CD4-positive, alpha-beta memory T cell (primary cell): ENCODE data around the gene MACF1. TPM values are rescaled to one million over a fixed set of nuclear protein-coding genes. Genes with fewer than 3 reads are reported as not detected.
"Not testable (repeated sequence)": the region's sequence is repeated elsewhere in the genome, so short reads cannot be mapped to it uniquely, and the experiment has no call there.

ENCODE experiments used
- CTCF ChIA-PET: fragments of 350-600 bp; sonication (Branson Sonifier 250); formaldehyde crosslinking; loops from one replicate; lab custom pipeline; 2021; ENCODE audit warnings: inconsistent platforms; ENCODE audit not compliant: partially characterized antibody; lab: Charles Lee
- POLR2A ChIA-PET: fragments of 350-600 bp; sonication (Branson Sonifier 250); formaldehyde crosslinking; loops from one replicate; lab custom pipeline; 2021; ENCODE audit not compliant: partially characterized antibody; lab: Charles Lee
- DNase-seq, 5 donors: peaks; one replicate each; pipeline versions ENCODE4 v3.0.0 to v3.0.0-alpha.2; 2020 to 2022; ENCODE audit warnings: mixed read lengths in 1 of 5
- H3K27ac ChIP-seq: one replicate; pipeline ENCODE4 v1.7.0; 2013; ENCODE audit warnings: low read depth, low read length
- H3K27me3 ChIP-seq: 2 replicates; pipeline ENCODE4 v1.7.0; 2013; ENCODE audit warnings: mild to moderate bottlenecking, low read length, moderate library complexity; ENCODE audit not compliant: insufficient read depth
- H3K36me3 ChIP-seq: 2 replicates; pipeline ENCODE4 v1.7.0; 2013; ENCODE audit warnings: mild to moderate bottlenecking, low read length, moderate library complexity; ENCODE audit not compliant: insufficient read depth
- H3K4me1 ChIP-seq: 2 replicates; pipeline ENCODE4 v1.7.0; 2013; ENCODE audit warnings: mild to moderate bottlenecking, low read length, moderate library complexity; ENCODE audit not compliant: insufficient read depth
- H3K4me3 ChIP-seq, 2 donors: one replicate each; pipeline ENCODE4 v1.7.0; 2013; ENCODE audit warnings: low read length in 2 of 2, mild to moderate bottlenecking in 1 of 2
- H3K9me3 ChIP-seq, 2 donors: one replicate each; pipeline ENCODE4 v1.7.0; 2013; ENCODE audit warnings: low read length in 2 of 2, control low read depth in 1 of 2; ENCODE audit not compliant: control insufficient read depth in 1 of 2
- H3K27ac Mint-ChIP-seq, 7 donors: one replicate each; pipeline ENCODE4 v1.8.0; 2020 to 2021; ENCODE audit warnings: mixed read lengths in 7 of 7, mild to moderate bottlenecking in 6 of 7, inconsistent platforms in 3 of 7, moderate library complexity in 3 of 7
- H3K27me3 Mint-ChIP-seq, 2 donors: one replicate each; pipeline ENCODE4 v1.8.0; 2020 to 2021; ENCODE audit warnings: mixed read lengths in 2 of 2
- H3K36me3 Mint-ChIP-seq, 2 donors: one replicate each; pipeline ENCODE4 v1.8.0; 2020 to 2021; ENCODE audit warnings: mixed read lengths in 2 of 2, inconsistent platforms in 1 of 2, mild to moderate bottlenecking in 1 of 2
- H3K4me1 Mint-ChIP-seq, 4 donors: one replicate each; pipeline ENCODE4 v1.8.0; 2020 to 2021; ENCODE audit warnings: mixed read lengths in 4 of 4, mild to moderate bottlenecking in 1 of 4
- H3K4me3 Mint-ChIP-seq, 8 donors: one replicate each; pipeline ENCODE4 v1.8.0; 2020 to 2021; ENCODE audit warnings: mixed read lengths in 8 of 8, mild to moderate bottlenecking in 7 of 8, moderate library complexity in 6 of 8, inconsistent platforms in 3 of 8
- H3K9me3 Mint-ChIP-seq, 8 donors: one replicate each; pipeline ENCODE4 v1.8.0; 2020 to 2021; ENCODE audit warnings: mixed read lengths in 8 of 8, mild to moderate bottlenecking in 5 of 8, inconsistent platforms in 3 of 8, moderate library complexity in 1 of 8
- intact Hi-C: fragments of 100-400 bp; cut with micrococcal nuclease; formaldehyde crosslinking; loops from one replicate; pipeline ENCODE4 v1.15.1; 2023
- polyA plus RNA-seq, 2 donors: library from polyadenylated mRNA; unstranded; fragments of 300-500 nt; fragmentation: Illumina TruSeq; gene quantifications; one replicate each; pipeline ENCODE4 v1.2.3, GENCODE V29; 2021
- total RNA-seq, 2 experiments: library from RNA; stranded (reverse); gene quantifications; one replicate each; pipeline ENCODE4 v1.2.3, GENCODE V29; 2021

Gene MACF1
- total and polyA plus RNA-seq, 4 experiments from 2014 or later = 6.8 to 387 (median 222) TPM

DNA sequence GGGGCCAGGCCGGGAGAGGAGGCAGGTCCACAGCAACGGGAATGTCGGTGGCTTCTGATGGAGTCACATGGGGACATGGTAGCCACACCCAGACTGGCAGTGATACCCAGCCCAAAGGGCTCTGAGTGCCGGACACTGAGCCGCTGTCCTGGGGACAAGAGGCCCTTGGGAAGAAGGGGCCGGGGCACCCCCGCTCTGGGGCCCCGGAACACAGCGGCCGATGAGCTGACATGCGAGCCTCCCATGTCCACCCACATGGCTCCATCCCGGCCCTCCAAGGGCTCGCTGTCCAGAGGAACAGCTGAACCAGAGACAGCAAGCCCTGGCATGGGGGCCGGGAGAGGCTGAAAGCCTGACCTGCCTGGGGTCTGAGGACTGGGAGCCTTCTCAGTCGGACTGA is 294.3 kb downstream of the MACF1 start:
- H3K27ac ChIP-seq, H3K4me3 ChIP-seq, H3K36me3 ChIP-seq, DNase-seq, H3K4me1 Mint-ChIP-seq, H3K9me3 ChIP-seq, H3K9me3 Mint-ChIP-seq, H3K4me3 Mint-ChIP-seq, H3K27me3 ChIP-seq, CTCF ChIA-PET, H3K27ac Mint-ChIP-seq, H3K36me3 Mint-ChIP-seq, H3K4me1 ChIP-seq, intact Hi-C loops, POLR2A ChIA-PET: not testable (repeated sequence)
- H3K27me3 Mint-ChIP-seq = peaks cover 3 to 11% of the 10 kb centered on the region in 2 donors

DNA sequence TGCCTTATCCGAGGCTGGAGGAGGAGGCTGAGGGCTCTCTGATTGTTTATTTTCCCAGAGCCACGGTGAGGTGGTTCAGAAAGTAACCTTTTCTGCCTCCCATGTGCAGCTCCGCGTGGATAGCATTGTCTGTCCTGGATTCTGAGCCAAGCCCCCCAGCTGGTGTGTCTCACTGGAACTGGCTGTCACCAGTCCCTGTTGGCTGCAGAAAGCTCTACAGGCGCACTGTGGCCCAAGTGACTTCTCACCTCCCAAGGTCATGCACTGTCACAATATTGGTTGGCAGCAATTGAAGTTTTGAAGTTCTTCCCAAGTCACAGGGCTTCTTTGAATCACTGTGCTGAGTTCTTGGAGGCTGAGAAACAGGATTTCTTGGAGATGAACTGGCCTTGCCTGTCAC is 295.2 kb downstream of the MACF1 start:
- Mint-ChIP-seq H3K27me3 (peaks cover 0 to 8% of the 10 kb centered on the region in 2 donors), H3K9me3 (peaks cover 0 to 3% (median 0%) of the 10 kb centered on the region in 8 donors), H3K4me3 (no peak overlapping the region), H3K36me3 (no peaks in the 10 kb centered on the region), H3K4me1 (no peaks in the 10 kb centered on the region), H3K27ac (no peak overlapping the region)
- H3K9me3 ChIP-seq = no peaks in the 10 kb centered on the region
- CTCF ChIA-PET = no interaction called here
- no peaks in the 10 kb centered on the region for H3K27me3 ChIP-seq
- DNase-seq = no peak
- H3K4me3 ChIP-seq = no peak overlapping the region
- intact Hi-C loops = no loop called here
- POLR2A ChIA-PET = no interaction called here
- H3K36me3 ChIP-seq = no peaks in the 10 kb centered on the region
- no peaks in the 10 kb centered on the region for H3K4me1 ChIP-seq
- no peak overlapping the region for H3K27ac ChIP-seq

DNA sequence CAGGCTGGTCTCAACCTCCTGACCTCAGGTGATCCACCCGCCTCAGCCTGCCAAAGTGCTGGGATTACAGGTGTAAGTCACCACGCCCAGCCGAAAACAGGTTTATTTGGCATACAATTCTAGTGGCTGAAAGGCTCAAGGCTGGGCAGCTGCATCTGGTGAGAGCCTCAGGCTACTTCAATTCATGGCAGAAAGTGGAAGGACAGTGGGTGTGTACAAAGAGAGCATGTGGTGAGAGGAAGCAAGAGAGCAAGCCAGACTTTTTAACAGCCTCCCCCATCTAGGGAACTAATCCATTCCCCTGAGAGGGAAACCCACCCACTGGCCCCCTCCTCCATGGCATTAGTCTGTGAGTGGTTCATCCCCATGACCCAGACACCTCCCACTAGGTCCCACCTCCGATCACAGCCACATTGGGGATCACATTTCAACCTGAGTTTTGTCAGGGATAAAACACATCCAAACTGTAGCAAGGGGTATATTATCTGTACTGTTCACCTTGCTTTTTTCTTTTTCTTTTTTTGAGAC is 296.4 kb downstream of the MACF1 start:
- Mint-ChIP-seq H3K36me3 (no peaks in the 10 kb centered on the region), H3K4me3 (no peak overlapping the region), H3K27me3 (peaks cover 0 to 8% of the 10 kb centered on the region in 2 donors), H3K27ac (peak overlapping the region in 1 of 7 donors; percentile 22), H3K9me3 (peaks cover 0 to 3% (median 0%) of the 10 kb centered on the region in 8 donors), H3K4me1 (no peaks in the 10 kb centered on the region)
- Histone ChIP-seq H3K4me3 (no peak overlapping the region), H3K36me3 (no peaks in the 10 kb centered on the region), H3K9me3 (no peaks in the 10 kb centered on the region), H3K27ac (no peak overlapping the region), H3K4me1 (no peaks in the 10 kb centered on the region), H3K27me3 (no peaks in the 10 kb centered on the region)
- intact Hi-C loops = no loop called here
- no peak for DNase-seq
- CTCF ChIA-PET = no interaction called here
- POLR2A ChIA-PET = no interaction called here

DNA sequence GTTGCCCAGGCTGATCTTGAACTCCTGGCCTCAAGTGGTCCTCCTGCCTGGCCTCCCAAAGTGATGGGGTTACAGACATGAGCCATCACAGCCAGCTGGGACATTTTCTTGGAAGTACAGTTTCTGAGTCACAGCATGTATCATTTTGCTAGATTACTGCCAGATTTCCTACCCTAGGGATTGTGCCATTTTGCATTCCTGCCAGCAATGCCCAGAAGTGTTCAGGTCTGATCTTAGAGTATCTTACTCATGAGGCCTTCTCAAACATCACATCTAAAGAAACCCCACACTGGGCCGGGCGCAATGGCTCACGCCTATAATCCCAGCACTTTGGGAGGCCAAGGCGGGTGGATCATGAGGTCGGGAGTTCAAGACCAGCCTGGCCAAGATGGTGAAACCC is 297.2 kb downstream of the MACF1 start:
- H3K27ac Mint-ChIP-seq = no peak overlapping the region
- H3K4me1 Mint-ChIP-seq = no peaks in the 10 kb centered on the region
- no peaks in the 10 kb centered on the region for H3K36me3 ChIP-seq
- no peaks in the 10 kb centered on the region for H3K36me3 Mint-ChIP-seq
- H3K27ac ChIP-seq = no peak overlapping the region
- peaks cover 0 to 3% (median 0%) of the 10 kb centered on the region in 8 donors for H3K9me3 Mint-ChIP-seq
- H3K27me3 Mint-ChIP-seq = peaks cover 0 to 5% of the 10 kb centered on the region in 2 donors
- no peaks in the 10 kb centered on the region for H3K27me3 ChIP-seq
- H3K4me3 Mint-ChIP-seq = no peak overlapping the region
- peak in 1 of 5 donors; percentile 3 for DNase-seq
- no peaks in the 10 kb centered on the region for H3K4me1 ChIP-seq
- H3K9me3 ChIP-seq = no peaks in the 10 kb centered on the region
- ChIA-PET CTCF (no interaction called here), POLR2A (no interaction called here)
- H3K4me3 ChIP-seq = no peak overlapping the region
- intact Hi-C loops = no loop called here

DNA sequence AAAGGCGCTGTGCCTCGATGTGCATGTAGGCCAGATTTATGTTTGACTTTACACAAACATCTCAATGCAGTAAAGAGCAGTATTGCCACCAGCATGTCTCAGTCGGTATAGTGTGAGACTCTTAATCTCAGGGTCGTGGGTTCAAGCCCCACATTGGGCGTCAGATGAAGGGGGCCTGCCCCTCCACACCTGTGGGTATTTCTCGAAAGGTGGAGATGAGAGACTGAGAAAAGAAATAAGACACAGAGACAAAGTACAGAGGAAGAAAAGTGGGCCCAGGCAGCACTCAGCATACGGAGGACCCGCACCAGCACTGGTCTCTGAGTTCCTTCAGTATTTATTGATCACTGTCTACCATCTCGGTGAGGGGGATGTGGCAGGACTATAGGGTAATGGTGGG is 299.9 kb downstream of the MACF1 start:
- CTCF ChIA-PET, H3K9me3 Mint-ChIP-seq, POLR2A ChIA-PET, intact Hi-C loops, H3K36me3 ChIP-seq, H3K4me3 Mint-ChIP-seq, H3K27me3 Mint-ChIP-seq, H3K36me3 Mint-ChIP-seq, H3K27ac ChIP-seq, H3K9me3 ChIP-seq, H3K4me1 Mint-ChIP-seq, H3K4me1 ChIP-seq, H3K27ac Mint-ChIP-seq, H3K27me3 ChIP-seq, H3K4me3 ChIP-seq, DNase-seq: not testable (repeated sequence)

- Histone ChIP-seq H3K27ac (no peak overlapping the region), H3K9me3 (no peaks in the 10 kb centered on the region), H3K36me3 (no peaks in the 10 kb centered on the region), H3K4me1 (peaks cover 11% of the 10 kb centered on the region), H3K27me3 (no peaks in the 10 kb centered on the region), H3K4me3 (no peak overlapping the region)
- POLR2A ChIA-PET = no interaction called here
- Mint-ChIP-seq H3K27me3 (peaks cover 0 to 1% of the 10 kb centered on the region in 2 donors), H3K36me3 (no peaks in the 10 kb centered on the region), H3K27ac (no peak overlapping the region), H3K9me3 (peaks cover 0 to 3% (median 0%) of the 10 kb centered on the region in 8 donors), H3K4me3 (no peak overlapping the region), H3K4me1 (peaks cover 5 to 10% (median 8%) of the 10 kb centered on the region in 4 donors)
- no peak for DNase-seq
- CTCF ChIA-PET = interaction anchor here (0.7 kb wide), 1 partner anchor 247 kb away, joined by 4 read pairs; no protein-coding TSS in a partner anchor
- intact Hi-C loops = no loop called here
Measured at GRCh38 chr1:39505289-39505688, 300.8 kb downstream of the MACF1 start.

GRCh38 chr1:39507230-39507928 is 302.9 kb downstream of the MACF1 start:
- peaks cover 5 to 10% (median 8%) of the 10 kb centered on the region in 4 donors for H3K4me1 Mint-ChIP-seq
- Histone ChIP-seq H3K27ac (no peak overlapping the region), H3K27me3 (no peaks in the 10 kb centered on the region), H3K36me3 (no peaks in the 10 kb centered on the region), H3K4me1 (peaks cover 11% of the 10 kb centered on the region), H3K9me3 (no peaks in the 10 kb centered on the region), H3K4me3 (no peak overlapping the region)
- peak in 1 of 5 donors; percentile 13 for DNase-seq
- H3K36me3 Mint-ChIP-seq = no peaks in the 10 kb centered on the region
- H3K27me3 Mint-ChIP-seq = no peaks in the 10 kb centered on the region
- H3K4me3 Mint-ChIP-seq = no peak overlapping the region
- H3K9me3 Mint-ChIP-seq = peaks cover 0 to under 1% (median 0%) of the 10 kb centered on the region in 8 donors
- H3K27ac Mint-ChIP-seq = no peak overlapping the region
- CTCF ChIA-PET = no interaction called here
- intact Hi-C loops = no loop called here
- POLR2A ChIA-PET = no interaction called here
